Activated CD8-positive, alpha-beta memory T cell treated with anti-CD3 and anti-CD28 coated beads for 1 hour (primary cell): ENCODE results near the gene COQ8A.

Experiments
- DNase-seq, 2 donors: peaks; one replicate each; pipeline ENCODE4 v3.0.0-alpha.2; 2020; ENCODE audit warnings: low read depth in 1 of 2; ENCODE audit errors: extremely low read depth in 1 of 2

COQ8A gene

GRCh38 chr1:227002531-227003049 is 62.5 kb downstream of the COQ8A start:
- no peak for DNase-seq

- no peak for DNase-seq
Observed at GRCh38 chr1:227003165-227003564, 63.1 kb downstream of the COQ8A start.

- DNase-seq: no peak
Observed at GRCh38 chr1:227004796-227005195, 64.7 kb downstream of the COQ8A start.

GRCh38 chr1:227006226-227006796 is 66.2 kb downstream of the COQ8A start:
- no peak for DNase-seq

GRCh38 chr1:227009937-227010336 is 69.8 kb downstream of the COQ8A start:
- DNase-seq: no peak

- DNase-seq: no peak
Observed at GRCh38 chr1:227010645-227011044, 70.6 kb downstream of the COQ8A start.

- no peak for DNase-seq
Observed at GRCh38 chr1:227016990-227017389, 76.9 kb downstream of the COQ8A start.

GRCh38 chr1:227032396-227032795 is 92.3 kb downstream of the COQ8A start:
- no peak for DNase-seq

GRCh38 chr1:227033880-227034279 is 93.8 kb downstream of the COQ8A start:
- DNase-seq: no peak

- DNase-seq: no peak
Observed at GRCh38 chr1:227035316-227035715, 95.2 kb downstream of the COQ8A start.

- DNase-seq: no peak
Observed at GRCh38 chr1:227037121-227037520, 97.0 kb downstream of the COQ8A start.
